DND-41 (cell line): ENCODE data around the gene EPHB4.

Experiments
- ATAC-seq: fragments of 200-7000 bp; cut with Tn5 transposase; 3 replicates; pipeline ENCODE4 v1.9.1; 2021; ENCODE audit warnings: low read depth; ENCODE audit not compliant: insufficient read depth
- DNase-seq: peaks from one replicate; pipeline ENCODE4 v3.0.0-alpha.2; 2020
- H2AFZ ChIP-seq: 2 replicates; pipeline ENCODE4 v1.6.0; 2012; ENCODE audit warnings: low read depth, low read length
- H3K27ac ChIP-seq: 2 replicates; pipeline ENCODE4 v1.5.1; 2012; ENCODE audit warnings: low read length, inconsistent platforms
- H3K27me3 ChIP-seq: fragments of 200-600 bp; sonication (generic); 2 replicates; pipeline ENCODE4 v1.6.0; 2012; ENCODE audit warnings: low read length, mild to moderate bottlenecking, inconsistent platforms; ENCODE audit not compliant: insufficient read depth, poor library complexity
- H3K36me3 ChIP-seq: 2 replicates; pipeline ENCODE4 v1.5.1; 2012; ENCODE audit warnings: low read length, inconsistent platforms; ENCODE audit not compliant: insufficient read depth
- H3K4me1 ChIP-seq: 2 replicates; pipeline ENCODE4 v1.5.1; 2012; ENCODE audit warnings: mild to moderate bottlenecking, low read length; ENCODE audit not compliant: insufficient read depth
- H3K4me2 ChIP-seq: 2 replicates; pipeline ENCODE4 v1.6.0; 2012; ENCODE audit warnings: mild to moderate bottlenecking, moderate library complexity, low read length, inconsistent platforms; ENCODE audit not compliant: insufficient read depth
- H3K4me3 ChIP-seq, 2 experiments: fragments of 200-600 bp in 1 of 2; shearing (Covaris generic) in 1 of 2; 2 replicates each; pipeline ENCODE4 v1.5.1; 2012 to 2016; ENCODE audit warnings: inconsistent platforms in 2 of 2, low read length in 2 of 2, mild to moderate bottlenecking in 2 of 2, low read depth in 1 of 2, moderate library complexity in 1 of 2
- H3K79me2 ChIP-seq: 2 replicates; pipeline ENCODE4 v1.6.0; 2012; ENCODE audit warnings: low read length, inconsistent platforms; ENCODE audit not compliant: insufficient read depth
- H3K9ac ChIP-seq: 2 replicates; pipeline ENCODE4 v1.6.0; 2012; ENCODE audit warnings: low read depth, mild to moderate bottlenecking, inconsistent platforms, low read length, moderate library complexity
- H3K9me3 ChIP-seq: 2 replicates; pipeline ENCODE4 v1.5.1; 2012; ENCODE audit warnings: low read length, moderate library complexity, mild to moderate bottlenecking, inconsistent platforms; ENCODE audit not compliant: insufficient read depth, severe bottlenecking
- H4K20me1 ChIP-seq: 2 replicates; pipeline ENCODE4 v1.6.0; 2012; ENCODE audit warnings: low read length; ENCODE audit not compliant: insufficient read depth
- CTCF ChIP-seq: IDR thresholded peaks from 2 replicates; pipeline ENCODE4 v1.5.1; 2012; ENCODE audit warnings: borderline replicate concordance, low read length, moderate library complexity, mild to moderate bottlenecking; ENCODE audit not compliant: poor library complexity, severe bottlenecking; ENCODE audit errors: extremely low read depth
- EZH2 ChIP-seq: IDR thresholded peaks from 3 replicates; pipeline ENCODE4 v1.6.1; 2012; ENCODE audit warnings: borderline replicate concordance, low read depth, mild to moderate bottlenecking, moderate library complexity, low read length, inconsistent platforms; ENCODE audit not compliant: severe bottlenecking

Gene EPHB4

DNA sequence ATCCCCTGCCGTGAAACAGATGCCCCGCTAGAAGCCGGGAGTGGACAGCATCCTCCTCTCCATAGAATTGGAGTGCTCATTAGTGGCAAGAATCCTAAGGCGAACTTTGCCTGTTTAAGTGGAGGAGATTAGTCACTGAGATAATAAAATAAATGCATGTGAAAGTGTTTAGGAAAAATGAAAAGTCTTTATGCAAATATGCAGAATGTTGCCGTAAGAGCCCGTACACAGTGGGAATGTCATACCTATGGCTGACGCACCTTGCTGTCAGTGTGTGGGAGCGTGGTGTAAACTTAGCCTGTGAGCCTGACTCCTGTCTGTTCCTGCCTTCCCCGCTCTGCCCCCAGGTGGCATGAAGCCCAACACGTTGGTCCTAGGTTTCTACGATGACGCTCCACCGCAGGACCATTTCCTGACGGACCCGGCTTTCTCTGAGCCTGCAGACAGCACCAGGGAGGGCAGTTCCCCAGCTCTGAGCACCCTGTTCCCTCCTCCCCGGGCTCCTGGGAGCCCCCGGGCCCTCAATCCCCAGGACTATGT, 38.1 kb upstream of the EPHB4 start:
- H4K20me1 ChIP-seq = 0 out of 2 replicates have a peak, but pooled peaks cover 5% of the 10 kb centered on the region
- no peaks in the 10 kb centered on the region for H3K27me3 ChIP-seq
- H3K9me3 ChIP-seq = no peaks in the 10 kb centered on the region
- TF ChIP-seq CTCF (no peak), EZH2 (no peak)
- no peak for ATAC-seq
- no peak overlapping the region for H2AFZ ChIP-seq
- H3K4me1 ChIP-seq = peaks cover 26% of the 10 kb centered on the region
- peaks cover 41% of the 10 kb centered on the region for H3K36me3 ChIP-seq
- DNase-seq = no peak
- H3K79me2 ChIP-seq = peaks cover 36% of the 10 kb centered on the region
- no peak overlapping the region for H3K27ac ChIP-seq
- no peak overlapping the region for H3K4me2 ChIP-seq
- no peak overlapping the region for H3K9ac ChIP-seq
- no peak overlapping the region for H3K4me3 ChIP-seq

DNA sequence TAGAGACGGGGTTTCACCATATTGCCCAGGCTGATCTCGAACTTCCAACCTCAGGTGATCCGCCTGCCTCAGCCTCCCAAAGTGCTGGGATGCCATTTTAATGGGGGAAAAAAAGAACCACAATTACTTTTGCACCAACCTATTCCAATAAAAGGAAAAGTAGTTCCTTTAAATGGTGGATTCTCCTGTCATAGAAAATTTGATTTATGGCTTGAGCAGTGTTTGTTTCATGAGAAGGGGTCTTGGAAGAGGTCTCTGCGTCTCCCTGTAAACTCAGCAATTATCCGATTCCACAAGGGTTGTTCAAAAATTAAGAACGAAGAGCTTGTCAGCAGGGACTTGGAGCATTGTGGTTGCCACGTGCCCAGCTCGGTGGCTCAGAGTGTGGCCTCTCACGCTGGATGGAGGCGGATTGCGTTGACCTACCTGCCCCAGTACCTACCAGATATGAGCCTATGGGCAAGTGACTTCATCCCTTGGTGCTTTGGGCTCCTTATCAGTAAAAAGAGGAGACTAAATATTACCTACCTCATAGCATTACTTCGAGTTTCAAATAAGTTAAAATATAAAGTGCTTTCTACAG, 37.0 kb upstream of the EPHB4 start:
- ATAC-seq (no peak), DNase-seq (no peak)
- Histone ChIP-seq H3K9me3 (no peaks in the 10 kb centered on the region), H3K4me3 (no peak overlapping the region), H3K9ac (no peak overlapping the region), H3K36me3 (peaks cover 40% of the 10 kb centered on the region), H2AFZ (no peak overlapping the region), H3K79me2 (peaks cover 29% of the 10 kb centered on the region), H4K20me1 (peaks cover 9% of the 10 kb centered on the region; the same call in 1 of the 2 replicates), H3K27me3 (no peaks in the 10 kb centered on the region), H3K4me1 (peaks cover 26% of the 10 kb centered on the region), H3K4me2 (no peak overlapping the region), H3K27ac (no peak overlapping the region)
- TF ChIP-seq EZH2 (no peak), CTCF (no peak)

DNA sequence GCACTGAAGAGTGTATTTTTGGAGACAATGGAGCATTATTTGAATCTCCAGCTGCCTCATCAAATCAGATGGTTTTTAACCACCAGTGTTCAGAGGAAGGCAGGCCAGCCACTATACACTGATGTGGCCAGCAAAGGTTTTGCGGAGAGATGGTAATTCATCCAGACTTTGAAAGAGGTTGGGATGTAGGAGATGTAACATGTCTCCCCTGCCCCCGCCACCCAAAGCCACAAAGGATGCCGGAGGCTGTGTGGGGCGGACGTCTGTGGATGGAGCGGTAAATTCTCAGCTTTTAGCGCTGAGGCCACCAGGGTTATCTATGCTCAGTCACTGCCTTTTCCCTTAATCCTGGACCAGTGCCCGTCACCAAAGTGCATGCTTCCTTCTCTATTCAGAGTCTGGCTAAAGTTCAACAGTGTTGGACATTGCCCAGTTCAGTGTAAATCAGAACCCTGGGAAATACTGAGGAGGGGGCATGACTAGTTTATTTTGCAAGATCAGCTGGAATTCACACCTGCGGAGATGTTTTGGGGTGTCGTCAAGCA, 36.2 kb upstream of the EPHB4 start:
- no peaks in the 10 kb centered on the region for H3K9me3 ChIP-seq
- no peaks in the 10 kb centered on the region for H3K27me3 ChIP-seq
- H3K4me2 ChIP-seq = no peak overlapping the region
- peaks cover 22% of the 10 kb centered on the region for H3K79me2 ChIP-seq
- H4K20me1 ChIP-seq = peaks cover 9% of the 10 kb centered on the region; the same call in 1 of the 2 replicates
- H3K36me3 ChIP-seq = peaks cover 33% of the 10 kb centered on the region
- H3K27ac ChIP-seq = no peak overlapping the region
- TF ChIP-seq CTCF = no peak
- no peak for TF ChIP-seq EZH2
- no peak overlapping the region for H2AFZ ChIP-seq
- no peak for ATAC-seq
- DNase-seq = no peak
- no peak overlapping the region for H3K9ac ChIP-seq
- H3K4me3 ChIP-seq = no peak overlapping the region
- H3K4me1 ChIP-seq = peaks cover 19% of the 10 kb centered on the region
